HG03175 (cell line): ENCODE data around the gene ZIC3.
"Not testable (repeated sequence)": the region's sequence is repeated elsewhere in the genome, so short reads cannot be mapped to it uniquely, and the experiment has no call there.

Experiments used
- ATAC-seq: cut with Tn5 transposase; IDR thresholded peaks from one replicate; pipeline ENCODE4 v1.9.1; 2021; ENCODE audit warnings: mild to moderate bottlenecking, moderate library complexity; ENCODE audit not compliant: unreplicated experiment

The ZIC3 gene

GRCh38 chrX:137565921-137566745 is at the start of gene ZIC3:
ZIC3 (plus strand) TSS chrX:137566127; CDS start chrX:137566692, 565 bp downstream.
- ATAC-seq: no peak

GRCh38 chrX:137519459-137519858 is 46.5 kb upstream of the ZIC3 start:
- no peak for ATAC-seq

GRCh38 chrX:137545711-137546651 is 19.9 kb upstream of the ZIC3 start:
- ATAC-seq: no peak

DNA sequence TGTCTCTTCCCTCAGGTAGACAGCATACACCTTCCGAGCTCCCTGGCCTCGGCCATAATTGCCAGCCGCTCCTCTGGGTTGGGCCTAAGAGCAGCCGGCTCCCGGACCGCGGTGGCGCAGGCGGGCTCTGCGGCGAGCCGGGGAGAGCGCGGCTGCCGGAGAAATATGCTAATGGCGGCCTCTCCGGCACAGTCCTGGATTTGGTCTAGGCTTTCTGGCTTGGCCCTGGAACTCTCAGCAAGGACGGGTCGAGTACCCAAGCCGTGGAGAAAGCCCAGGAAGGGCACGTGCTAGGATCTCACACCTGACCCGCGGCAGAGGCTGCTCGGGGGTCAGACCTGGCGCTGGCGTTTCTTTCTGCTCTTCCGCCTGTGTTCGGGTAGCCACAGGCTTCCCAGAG is 18.6 kb upstream of the ZIC3 start:
- no peak for ATAC-seq

GRCh38 chrX:137548261-137548660 is 17.7 kb upstream of the ZIC3 start:
- ATAC-seq: no peak

DNA sequence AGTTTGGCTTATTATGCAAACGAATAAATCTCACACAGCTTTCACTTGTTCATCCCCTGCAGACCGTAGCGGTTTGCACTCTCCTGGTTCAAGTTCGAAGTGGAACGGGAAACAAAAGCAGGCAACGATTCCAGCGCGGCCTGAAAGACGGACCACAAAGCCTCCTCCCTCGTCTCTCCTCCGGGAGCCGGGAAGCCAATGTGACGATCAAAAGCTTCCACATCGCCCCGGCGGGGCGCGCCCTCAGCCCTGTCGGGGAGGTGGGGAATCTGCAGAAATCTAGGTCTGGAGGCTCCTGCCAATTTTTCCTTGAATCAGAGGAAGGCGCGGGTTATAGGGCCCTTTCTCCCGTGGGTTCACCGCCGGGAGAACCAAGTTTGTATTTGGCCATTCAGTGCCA is 16.9 kb upstream of the ZIC3 start:
- no peak for ATAC-seq

GRCh38 chrX:137549851-137550664 is 15.9 kb upstream of the ZIC3 start:
- ATAC-seq: no peak

DNA sequence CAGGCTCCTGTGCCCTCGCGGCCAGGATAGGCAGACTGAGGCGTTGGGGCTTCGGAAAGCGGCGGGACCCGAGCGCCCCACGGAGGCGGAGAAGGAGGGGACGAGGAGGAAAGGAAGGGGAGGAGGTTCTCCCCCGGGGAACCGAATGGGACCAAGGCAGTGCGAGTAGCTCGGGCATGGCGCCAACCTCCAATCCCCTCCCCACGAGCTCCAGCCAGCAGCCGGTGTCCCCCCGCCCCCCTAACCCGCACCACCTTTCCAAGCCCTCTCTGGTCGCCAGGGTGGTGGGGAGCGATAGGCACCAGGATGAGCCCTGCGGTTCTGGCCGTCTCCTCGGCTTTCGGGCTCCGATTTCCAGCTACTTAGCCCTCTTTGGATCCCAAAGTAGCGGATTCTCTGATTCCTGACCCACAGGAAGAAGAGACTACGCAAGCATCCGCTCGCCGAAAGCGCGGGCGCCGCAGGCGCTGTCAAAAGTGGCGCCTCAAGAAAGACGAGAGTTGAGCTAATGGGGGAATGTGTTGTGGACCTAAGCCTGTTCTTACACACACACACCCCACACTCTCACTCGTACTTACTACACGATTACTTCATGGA is 15.2 kb upstream of the ZIC3 start:
- ATAC-seq: no peak

- ATAC-seq: not testable (repeated sequence)
Measured at GRCh38 chrX:137552098-137552497, 13.8 kb upstream of the ZIC3 start.

- ATAC-seq: no peak
Measured at GRCh38 chrX:137562096-137562495, 3.8 kb upstream of the ZIC3 start.

- ATAC-seq: no peak
Measured at GRCh38 chrX:137563681-137564651, 2.0 kb upstream of the ZIC3 start.

GRCh38 chrX:137565318-137565904 is 516 bp upstream of the ZIC3 start:
- no peak for ATAC-seq

DNA sequence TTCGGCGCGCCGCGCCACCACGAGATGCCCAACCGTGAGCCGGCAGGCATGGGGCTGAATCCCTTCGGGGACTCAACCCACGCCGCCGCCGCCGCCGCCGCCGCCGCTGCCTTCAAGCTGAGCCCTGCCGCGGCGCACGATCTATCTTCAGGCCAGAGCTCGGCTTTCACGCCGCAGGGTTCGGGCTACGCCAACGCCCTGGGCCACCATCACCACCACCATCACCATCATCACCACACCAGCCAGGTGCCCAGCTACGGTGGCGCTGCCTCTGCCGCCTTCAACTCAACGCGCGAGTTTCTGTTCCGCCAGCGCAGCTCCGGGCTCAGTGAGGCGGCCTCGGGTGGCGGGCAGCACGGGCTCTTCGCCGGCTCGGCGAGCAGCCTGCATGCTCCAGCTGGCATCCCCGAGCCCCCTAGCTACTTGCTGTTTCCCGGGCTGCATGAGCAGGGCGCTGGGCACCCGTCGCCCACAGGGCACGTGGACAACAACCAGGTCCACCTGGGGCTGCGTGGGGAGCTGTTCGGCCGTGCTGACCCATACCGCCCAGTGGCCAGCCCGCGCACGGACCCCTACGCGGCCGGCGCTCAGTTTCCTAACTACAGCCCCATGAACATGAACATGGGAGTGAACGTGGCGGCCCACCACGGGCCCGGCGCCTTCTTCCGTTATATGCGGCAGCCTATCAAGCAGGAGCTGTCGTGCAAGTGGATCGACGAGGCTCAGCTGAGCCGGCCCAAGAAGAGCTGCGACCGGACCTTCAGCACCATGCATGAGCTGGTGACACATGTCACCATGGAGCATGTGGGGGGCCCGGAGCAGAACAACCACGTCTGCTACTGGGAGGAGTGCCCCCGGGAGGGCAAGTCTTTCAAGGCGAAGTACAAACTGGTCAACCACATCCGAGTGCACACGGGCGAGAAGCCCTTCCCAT is 1.1 kb downstream of the ZIC3 start:
- no peak for ATAC-seq

DNA sequence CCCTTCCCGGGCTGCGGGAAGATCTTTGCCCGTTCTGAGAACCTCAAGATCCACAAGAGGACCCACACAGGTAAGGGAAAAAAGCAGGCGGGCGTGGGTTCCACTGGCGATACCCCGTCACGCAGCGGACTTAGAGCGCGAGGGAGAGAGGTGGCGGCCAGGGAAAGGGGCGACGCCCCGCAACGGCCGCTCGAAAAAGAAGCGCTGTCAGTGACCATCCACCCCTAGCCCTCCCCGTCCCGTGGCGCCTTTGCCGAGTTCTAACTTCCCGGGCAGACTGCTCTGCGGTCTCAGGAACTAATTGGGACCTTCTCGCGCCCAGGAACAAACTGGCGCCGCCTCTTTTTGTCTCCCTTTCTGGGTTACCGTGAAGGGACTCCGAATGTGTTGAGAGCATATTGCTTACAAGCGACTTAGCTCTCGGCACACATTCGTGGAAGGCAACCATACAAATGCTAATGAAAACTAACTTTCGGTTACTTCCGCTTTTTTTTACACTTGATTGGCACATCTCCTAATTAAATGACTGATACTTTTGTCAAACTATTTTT is 1.8 kb downstream of the ZIC3 start:
- no peak for ATAC-seq

DNA sequence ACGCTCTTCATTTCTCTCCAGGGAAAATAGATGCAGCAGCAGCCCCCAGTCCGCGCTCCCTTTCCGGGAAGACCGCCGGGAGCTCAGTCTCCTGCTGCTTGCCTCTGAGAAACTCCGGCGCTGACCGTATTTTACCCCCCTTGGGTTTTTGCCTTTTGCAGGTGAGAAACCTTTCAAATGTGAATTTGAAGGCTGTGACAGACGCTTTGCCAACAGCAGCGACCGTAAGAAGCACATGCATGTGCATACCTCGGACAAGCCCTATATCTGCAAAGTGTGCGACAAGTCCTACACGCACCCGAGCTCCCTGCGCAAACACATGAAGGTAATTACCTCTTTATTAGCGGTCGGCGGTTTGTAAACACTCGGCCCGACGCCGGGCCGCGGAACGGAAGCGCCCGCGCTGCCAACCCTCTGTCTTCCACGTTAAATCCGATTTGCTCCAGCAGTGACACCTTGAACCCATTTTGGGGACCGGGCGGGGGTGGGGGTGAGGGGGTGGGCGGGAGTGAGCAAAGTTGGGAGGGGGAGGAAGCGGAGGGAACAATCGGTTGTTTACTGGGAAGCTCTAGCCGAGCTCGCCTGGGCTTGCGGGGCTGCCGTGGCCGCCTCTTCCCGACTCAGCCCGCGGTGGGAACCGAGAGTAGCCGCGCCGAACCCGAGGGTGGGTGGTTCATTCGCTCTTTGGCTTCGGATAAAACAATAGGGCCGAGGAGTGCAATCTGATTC is 3.0 kb downstream of the ZIC3 start:
- no peak for ATAC-seq

- ATAC-seq: no peak
Measured at GRCh38 chrX:137569470-137569891, 3.6 kb downstream of the ZIC3 start.
